Mucosa of rectum (tissue), 2 donors: ENCODE data around the gene TSEN54.

Experiments used
- H3K27ac ChIP-seq, 2 donors: one replicate each; pipeline ENCODE4 v1.7.0; 2013; ENCODE audit warnings: inconsistent platforms in 2 of 2, low read depth in 2 of 2, low read length in 2 of 2
- H3K27me3 ChIP-seq, 2 donors: one replicate each; pipeline ENCODE4 v1.7.0; 2013; ENCODE audit warnings: low read length in 2 of 2; ENCODE audit not compliant: control insufficient read depth in 2 of 2, insufficient read depth in 2 of 2
- H3K36me3 ChIP-seq, 2 donors: one replicate each; pipeline ENCODE4 v1.7.0; 2013; ENCODE audit warnings: low read length in 2 of 2; ENCODE audit not compliant: control insufficient read depth in 2 of 2, insufficient read depth in 2 of 2
- H3K4me1 ChIP-seq, 2 donors: one replicate each; pipeline ENCODE4 v1.7.0; 2013; ENCODE audit warnings: low read length in 2 of 2, mild to moderate bottlenecking in 1 of 2; ENCODE audit not compliant: control insufficient read depth in 2 of 2, insufficient read depth in 2 of 2
- H3K4me3 ChIP-seq, 2 donors: one replicate each; pipeline ENCODE4 v1.7.0; 2013; ENCODE audit warnings: low read length in 2 of 2
- H3K9ac ChIP-seq, 2 donors: one replicate each; pipeline ENCODE4 v1.7.0; 2013; ENCODE audit warnings: low read length in 2 of 2, low read depth in 1 of 2, mild to moderate bottlenecking in 1 of 2
- H3K9me3 ChIP-seq, 2 donors: one replicate each; pipeline ENCODE4 v1.7.0; 2013; ENCODE audit warnings: low read length in 2 of 2; ENCODE audit not compliant: control insufficient read depth in 2 of 2
- donor health status: healthy.
- donor health status: Normal muscosa, but diverticular disease.

TSEN54 gene

DNA sequence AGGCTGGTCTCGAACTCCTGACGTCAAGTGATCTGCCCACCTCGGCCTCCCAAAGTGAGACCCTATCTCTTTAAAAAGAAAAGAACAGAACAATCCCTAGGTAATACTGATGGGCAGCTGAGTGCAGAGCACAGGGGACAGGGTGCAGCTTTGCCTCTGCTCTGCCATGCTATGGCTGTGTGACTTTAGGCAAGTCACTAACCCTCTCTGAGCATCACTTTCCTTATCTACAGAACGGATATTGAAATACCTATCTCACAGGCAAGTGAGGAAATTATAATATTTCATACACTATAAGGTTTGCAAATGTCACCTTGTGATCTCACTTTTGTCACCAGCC is 5.1 kb upstream of the TSEN54 start:
- Histone ChIP-seq H3K27me3 (no peaks in the 10 kb centered on the region), H3K9me3 (no peaks in the 10 kb centered on the region), H3K4me1 (peaks cover 18 to 36% of the 10 kb centered on the region in 2 donors), H3K9ac (peak overlapping the region in 1 of 2 donors; percentile 2), H3K4me3 (no peak overlapping the region), H3K36me3 (peaks cover 9 to 13% of the 10 kb centered on the region in 2 donors), H3K27ac (no peak overlapping the region)

DNA sequence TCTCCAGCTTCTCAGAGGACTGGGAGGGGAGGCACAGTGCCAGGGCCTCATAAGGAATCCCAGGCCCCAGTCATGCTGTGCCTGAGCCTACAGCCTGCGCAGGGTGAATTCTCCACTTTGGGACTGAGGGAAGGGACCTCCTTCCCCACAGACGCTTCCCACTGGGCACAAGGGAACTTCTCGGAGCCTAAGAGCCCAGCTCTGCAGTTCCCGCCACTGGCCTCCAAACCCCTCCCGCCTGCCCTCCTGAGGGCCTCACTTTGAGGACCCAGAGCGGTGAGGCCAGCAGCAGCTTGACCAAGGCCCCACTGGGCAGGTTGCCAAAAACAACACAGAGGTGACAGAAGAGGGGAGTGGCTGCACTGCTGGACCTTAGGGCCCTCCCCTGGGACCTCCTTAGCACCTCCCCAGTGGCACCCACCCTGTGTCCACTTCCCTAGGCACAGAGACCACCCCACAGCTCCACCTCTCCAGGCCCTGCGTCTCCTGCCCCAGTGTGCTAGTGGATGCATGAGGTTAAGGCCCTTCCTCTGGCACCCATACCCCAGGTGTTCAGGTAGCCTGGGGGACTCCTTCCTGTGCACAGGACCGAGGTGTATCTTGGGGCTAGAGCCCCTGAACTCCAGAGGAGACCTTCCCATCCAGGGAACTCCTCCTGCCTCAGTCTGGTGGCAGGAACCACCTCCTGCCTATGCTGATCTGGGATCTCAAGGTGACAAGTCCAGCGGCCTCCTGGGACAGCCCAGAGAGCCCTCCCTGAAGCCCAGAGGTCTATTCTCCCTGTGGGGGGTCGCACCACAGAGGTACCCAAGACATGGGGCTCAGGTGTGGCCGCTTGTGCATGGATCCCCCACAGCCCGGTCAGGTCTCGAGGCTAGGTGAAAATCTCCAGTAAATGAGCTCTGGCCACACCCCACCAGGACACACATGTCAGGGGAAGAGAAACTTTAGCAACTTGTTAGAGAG is 4.4 kb upstream of the TSEN54 start:
- H3K9me3 ChIP-seq, result no peaks in the 10 kb centered on the region
- H3K9ac ChIP-seq, result peak overlapping the region in 1 of 2 donors; percentile 6
- no peaks in the 10 kb centered on the region for H3K27me3 ChIP-seq
- H3K4me3 ChIP-seq, result no peak overlapping the region
- peaks cover 19 to 36% of the 10 kb centered on the region in 2 donors for H3K4me1 ChIP-seq
- peak overlapping the region in 1 of 2 donors; percentile 16 for H3K27ac ChIP-seq
- peaks cover 8% of the 10 kb centered on the region in 2 donors for H3K36me3 ChIP-seq

GRCh38 chr17:75512926-75513640 is 3.2 kb upstream of the TSEN54 start:
- Histone ChIP-seq H3K27ac (no peak overlapping the region), H3K27me3 (no peaks in the 10 kb centered on the region), H3K9ac (no peak overlapping the region), H3K36me3 (peaks cover 3% of the 10 kb centered on the region in 2 donors), H3K4me3 (peak overlapping the region in 1 of 2 donors; percentile 69), H3K9me3 (no peaks in the 10 kb centered on the region), H3K4me1 (peaks cover 31 to 44% of the 10 kb centered on the region in 2 donors)

- Histone ChIP-seq H3K36me3 (peaks cover 3% of the 10 kb centered on the region in 2 donors), H3K27me3 (no peaks in the 10 kb centered on the region), H3K27ac (no peak overlapping the region), H3K9me3 (no peaks in the 10 kb centered on the region), H3K9ac (peak overlapping the region in 1 of 2 donors; percentile 13), H3K4me3 (peak overlapping the region in 1 of 2 donors; percentile 69), H3K4me1 (peaks cover 32 to 44% of the 10 kb centered on the region in 2 donors)
Observed at GRCh38 chr17:75513641-75514000, 2.7 kb upstream of the TSEN54 start.

- Histone ChIP-seq H3K9me3 (no peaks in the 10 kb centered on the region), H3K4me1 (peaks cover 30 to 40% of the 10 kb centered on the region in 2 donors), H3K27ac (peak overlapping the region; percentile 58 to 91), H3K27me3 (no peaks in the 10 kb centered on the region), H3K9ac (peak overlapping the region; percentile 70 to 79), H3K36me3 (peaks cover 6 to 10% of the 10 kb centered on the region in 2 donors), H3K4me3 (peak overlapping the region; percentile 69 to 74)
Observed at GRCh38 chr17:75514299-75514918, 1.9 kb upstream of the TSEN54 start.

DNA sequence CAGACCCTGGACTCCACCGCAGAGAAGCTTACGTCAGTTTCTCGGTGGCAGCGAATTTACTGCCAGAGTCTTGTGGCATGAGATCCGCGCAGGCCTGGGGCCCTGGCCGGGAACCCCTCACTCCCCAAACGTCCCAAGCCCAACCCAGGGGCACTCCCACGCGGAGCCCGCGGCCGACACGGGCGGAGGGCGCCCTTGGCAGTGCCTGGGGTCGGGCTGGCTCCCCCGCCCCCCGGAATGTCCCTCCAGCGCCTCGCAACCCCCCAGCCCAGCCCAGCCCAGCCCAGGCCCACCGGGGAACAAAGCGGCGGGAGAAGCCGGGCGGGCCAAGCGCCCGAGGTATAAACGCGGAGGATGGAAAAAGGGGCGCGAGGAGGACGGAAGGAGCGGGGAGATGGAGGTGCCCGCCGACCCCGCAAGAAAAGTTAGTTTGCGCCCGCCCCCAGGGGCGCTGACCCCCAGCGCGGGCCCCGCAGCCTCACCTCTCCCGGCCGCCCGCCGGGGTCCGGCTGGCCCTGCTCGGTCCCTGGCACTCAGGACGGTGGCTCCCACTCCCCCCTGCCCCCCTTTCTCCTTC is 1.3 kb upstream of the TSEN54 start:
- H3K9ac ChIP-seq, result peak overlapping the region; percentile 70 to 79
- no peaks in the 10 kb centered on the region for H3K27me3 ChIP-seq
- H3K36me3 ChIP-seq, result peaks cover 10 to 11% of the 10 kb centered on the region in 2 donors
- peaks cover 29 to 37% of the 10 kb centered on the region in 2 donors for H3K4me1 ChIP-seq
- peak overlapping the region; percentile 69 to 74 for H3K4me3 ChIP-seq
- peak overlapping the region; percentile 58 to 91 for H3K27ac ChIP-seq
- no peaks in the 10 kb centered on the region for H3K9me3 ChIP-seq

DNA sequence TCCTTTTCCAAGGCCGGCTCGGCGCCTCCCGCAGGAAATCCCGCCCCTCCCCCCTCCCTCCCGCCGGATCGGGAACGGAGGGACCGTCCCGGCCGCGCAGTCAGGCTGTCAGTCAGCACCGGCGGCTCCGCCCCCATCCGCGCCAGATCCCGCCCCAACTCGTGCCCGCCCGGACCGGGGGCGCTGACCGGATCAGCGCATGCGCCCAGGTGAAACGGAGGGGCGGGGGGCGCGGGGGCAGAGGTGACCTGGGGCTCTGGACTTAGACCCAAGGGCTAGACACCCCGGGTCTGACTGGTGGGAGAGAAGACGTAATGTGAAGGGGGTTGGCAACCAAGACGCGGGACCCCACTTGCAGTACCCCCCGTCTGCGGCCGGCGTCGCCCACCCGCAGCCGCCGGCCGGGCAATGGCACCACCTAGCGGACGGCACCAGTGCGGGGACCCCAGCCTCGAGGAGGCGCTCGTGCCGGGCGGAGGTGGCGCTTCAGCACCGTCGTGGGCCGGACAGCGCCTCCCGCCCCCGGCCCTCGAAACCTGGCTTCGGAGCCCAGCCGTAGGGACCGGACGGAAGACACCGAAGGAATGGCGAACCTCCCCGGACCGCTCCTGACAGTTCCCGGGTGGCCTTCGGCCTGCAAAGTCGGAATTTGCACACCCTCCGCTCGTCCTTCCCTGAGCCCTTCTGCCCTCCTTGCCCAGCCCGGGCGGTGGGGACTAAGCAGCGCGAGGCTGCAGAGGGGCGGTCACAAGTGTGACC is 653 bp upstream of the TSEN54 start, which contains the start of gene CASKIN2:
CASKIN2 (minus strand) TSS at position 42 of the 759 bp plus-strand sequence. CDS start 1,733 bp downstream, outside the sequence.
- Histone ChIP-seq H3K27ac (peak within 1 kb of the TSS; percentile 75 to 91), H3K36me3 (peaks cover 11% of the 10 kb centered on the region in 2 donors), H3K4me3 (peak within 1 kb of the TSS; percentile 69 to 87), H3K9ac (peak within 1 kb of the TSS; percentile 70 to 79), H3K9me3 (no peaks in the 10 kb centered on the region), H3K4me1 (peaks cover 29 to 37% of the 10 kb centered on the region in 2 donors), H3K27me3 (no peaks in the 10 kb centered on the region)

DNA sequence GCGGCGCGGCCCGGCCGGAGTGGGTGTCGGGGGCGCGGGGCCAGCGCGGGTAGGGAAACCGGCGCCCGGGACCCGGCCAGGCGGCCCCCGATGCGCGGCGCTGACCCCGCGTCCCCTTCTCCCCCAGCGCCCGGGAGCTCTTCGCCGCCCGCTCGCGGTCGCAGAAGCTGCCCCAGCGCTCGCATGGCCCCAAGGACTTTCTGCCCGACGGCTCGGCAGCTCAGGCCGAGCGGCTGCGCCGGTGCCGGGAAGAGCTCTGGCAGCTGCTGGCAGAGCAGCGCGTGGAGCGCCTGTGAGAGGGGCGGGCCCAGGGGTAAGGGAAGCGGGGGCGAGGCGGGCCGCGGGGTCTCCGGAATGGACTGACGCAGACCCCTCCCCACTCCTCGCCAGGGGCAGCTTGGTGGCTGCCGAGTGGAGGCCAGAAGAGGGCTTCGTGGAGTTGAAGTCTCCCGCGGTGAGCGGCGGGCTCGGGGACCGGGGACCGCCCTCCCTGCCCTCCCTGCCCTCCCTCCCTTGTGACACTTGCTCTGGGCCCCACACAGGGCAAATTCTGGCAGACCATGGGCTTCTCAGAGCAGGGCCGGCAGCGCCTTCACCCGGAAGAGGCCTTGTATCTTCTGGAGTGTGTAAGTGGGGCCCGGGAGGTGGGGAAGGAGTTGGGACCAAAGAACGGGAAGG is 430 bp downstream of the TSEN54 start:
- Histone ChIP-seq H3K4me1 (peaks cover 27 to 32% of the 10 kb centered on the region in 2 donors), H3K27ac (peak overlapping the region; percentile 46 to 67), H3K36me3 (peaks cover 15 to 17% of the 10 kb centered on the region in 2 donors), H3K9me3 (no peaks in the 10 kb centered on the region), H3K9ac (peak overlapping the region; percentile 70 to 74), H3K4me3 (peak overlapping the region; percentile 72 to 87), H3K27me3 (no peaks in the 10 kb centered on the region)
